ENCODE results near the gene RBMS1. TPM values are rescaled to one million over a fixed set of nuclear protein-coding genes. Genes with fewer than 3 reads are reported as not detected.

Gene RBMS1
- total and polyA plus RNA-seq, 2 donors (not counting 1 experiment from before 2014, with no cell fraction given): 18.0 to 36.7 TPM

DNA sequence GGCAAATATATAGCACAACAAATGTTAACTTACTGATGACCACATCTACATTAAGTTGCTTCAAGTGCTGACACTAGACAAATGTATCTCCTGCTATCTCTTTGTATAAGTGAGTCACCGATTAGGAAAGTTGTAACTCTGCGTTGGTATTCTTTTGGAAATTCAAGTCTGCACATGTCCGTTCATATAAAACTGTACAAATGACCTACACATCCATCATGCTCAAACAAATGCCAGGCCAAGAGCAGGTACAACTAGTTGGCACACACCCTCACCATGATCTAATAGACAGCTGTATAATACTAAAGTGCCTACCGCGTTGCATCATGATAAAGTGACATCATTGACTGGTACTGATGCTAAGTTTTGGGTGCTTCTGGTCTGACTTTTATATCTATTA, 141.1 kb downstream of the RBMS1 start:
- H3K27ac ChIP-seq (ENCODE audit: low read length in 2 of 2): no peak overlapping the region
- H3K27me3 ChIP-seq (replicated peaks in 1 of 4; ENCODE audit: control extremely low read depth in 1 of 4, control insufficient read depth in 3 of 4, insufficient read depth in 4 of 4, low read length in 3 of 4): no peaks in the 10 kb centered on the region
- H3K9ac ChIP-seq (ENCODE audit: low read length): no peak overlapping the region
- H3K79me2 ChIP-seq (ENCODE audit: control insufficient read depth, insufficient read depth, low read length): peaks cover 55% of the 10 kb centered on the region
- H3K4me3 Mint-ChIP-seq: no peak overlapping the region
- H3K27ac Mint-ChIP-seq: no peak overlapping the region
- peaks cover 33% of the 10 kb centered on the region for H4K20me1 ChIP-seq (ENCODE audit: control insufficient read depth, insufficient read depth, low read length, poor library complexity, severe bottlenecking)
- POLR2A ChIA-PET: no interaction called here
- no peaks in the 10 kb centered on the region for H3K4me1 ChIP-seq (ENCODE audit: control insufficient read depth in 2 of 2, insufficient read depth in 2 of 2, low read length in 2 of 2)
- H3K4me1 Mint-ChIP-seq: peaks cover 8% of the 10 kb centered on the region
- intact Hi-C loops (cut with micrococcal nuclease): no loop called here
- no peaks in the 10 kb centered on the region for H3K9me3 ChIP-seq (ENCODE audit: control extremely low read depth in 1 of 3, control insufficient read depth in 2 of 3, insufficient read depth in 1 of 3, low read length in 2 of 3)
- peaks cover 9 to 11% of the 10 kb centered on the region in 2 experiments for H3K36me3 ChIP-seq (replicated peaks in 1 of 2; ENCODE audit: control extremely low read depth in 1 of 2, control insufficient read depth in 1 of 2, extremely low read depth in 1 of 2, insufficient read depth in 2 of 2, low read length in 1 of 2)
- ATAC-seq (ENCODE audit: low read depth) (no peak), DNase-seq (no peak)
- H3K9me3 Mint-ChIP-seq (ENCODE audit: insufficient read depth): peaks cover 3% of the 10 kb centered on the region
- CTCF ChIA-PET: interaction anchor here (1.0 to 4.1 kb wide), 10 partner anchors 12 to 711 kb away, joined by 3 to 70 read pairs (median 6); no protein-coding TSS in a partner anchor
- no peak overlapping the region for H2AFZ ChIP-seq (ENCODE audit: insufficient read depth, low read depth, low read length, poor library complexity, severe bottlenecking)
- H3K27me3 Mint-ChIP-seq: no peaks in the 10 kb centered on the region
- no peak for TF ChIP-seq EZH2 (IDR thresholded peaks at IDR 0.05; ENCODE audit: borderline replicate concordance, insufficient read depth, low read depth, low read length, poor library complexity, severe bottlenecking)
- no peak for TF ChIP-seq CTCF (IDR thresholded peaks at IDR 0.05)
- 100% methylated on average over 3 of the region's 5 CpGs for WGBS (ENCODE audit: insufficient coverage)
- no peak overlapping the region for H3K4me3 ChIP-seq (ENCODE audit: control extremely low read depth in 1 of 5, extremely low read depth in 1 of 5, insufficient read depth in 1 of 5, low read depth in 2 of 5, low read length in 4 of 5)
- H3K4me2 ChIP-seq (replicated peaks; ENCODE audit: low read depth, low read length, poor library complexity, severe bottlenecking): no peak overlapping the region

GRCh38 chr2:160351956-160352355, 141.7 kb downstream of the RBMS1 start:
- POLR2A ChIA-PET: no interaction called here
- Histone ChIP-seq H4K20me1 (ENCODE audit: control insufficient read depth, insufficient read depth, low read length, poor library complexity, severe bottlenecking) (peaks cover 33% of the 10 kb centered on the region), H3K27ac (ENCODE audit: low read length in 2 of 2) (no peak overlapping the region), H3K27me3 (replicated peaks in 1 of 4; ENCODE audit: control extremely low read depth in 1 of 4, control insufficient read depth in 3 of 4, insufficient read depth in 4 of 4, low read length in 3 of 4) (no peaks in the 10 kb centered on the region), H3K79me2 (ENCODE audit: control insufficient read depth, insufficient read depth, low read length) (peaks cover 60% of the 10 kb centered on the region), H3K4me3 (ENCODE audit: control extremely low read depth in 1 of 5, extremely low read depth in 1 of 5, insufficient read depth in 1 of 5, low read depth in 2 of 5, low read length in 4 of 5) (no peak overlapping the region), H3K9me3 (ENCODE audit: control extremely low read depth in 1 of 3, control insufficient read depth in 2 of 3, insufficient read depth in 1 of 3, low read length in 2 of 3) (no peaks in the 10 kb centered on the region), H3K9ac (ENCODE audit: low read length) (no peak overlapping the region), H2AFZ (ENCODE audit: insufficient read depth, low read depth, low read length, poor library complexity, severe bottlenecking) (no peak overlapping the region), H3K36me3 (replicated peaks in 1 of 2; ENCODE audit: control extremely low read depth in 1 of 2, control insufficient read depth in 1 of 2, extremely low read depth in 1 of 2, insufficient read depth in 2 of 2, low read length in 1 of 2) (peaks cover 6 to 11% of the 10 kb centered on the region in 2 experiments), H3K4me1 (ENCODE audit: control insufficient read depth in 2 of 2, insufficient read depth in 2 of 2, low read length in 2 of 2) (no peaks in the 10 kb centered on the region), H3K4me2 (replicated peaks; ENCODE audit: low read depth, low read length, poor library complexity, severe bottlenecking) (no peak overlapping the region)
- intact Hi-C loops (cut with micrococcal nuclease): no loop called here
- DNase-seq (no peak), ATAC-seq (ENCODE audit: low read depth) (no peak)
- Mint-ChIP-seq H3K27me3 (no peaks in the 10 kb centered on the region), H3K9me3 (ENCODE audit: insufficient read depth) (peaks cover 3% of the 10 kb centered on the region), H3K27ac (no peak overlapping the region), H3K4me3 (no peak overlapping the region), H3K4me1 (peaks cover 8% of the 10 kb centered on the region)
- CTCF ChIA-PET: interaction anchor here (1.1 to 4.1 kb wide), 4 partner anchors 18 to 641 kb away, joined by 3 to 70 read pairs (median 18); no protein-coding TSS in a partner anchor
- 100% methylated on average over 3 of the region's 4 CpGs for WGBS (ENCODE audit: insufficient coverage)
- no peak for TF ChIP-seq CTCF (IDR thresholded peaks at IDR 0.05)
- no peak for TF ChIP-seq EZH2 (IDR thresholded peaks at IDR 0.05; ENCODE audit: borderline replicate concordance, insufficient read depth, low read depth, low read length, poor library complexity, severe bottlenecking)
